Activated T-cell treated with anti-CD3 and anti-CD28 coated beads, Interleukin-2, amount 50 U/mL, for 1 hour (primary cell): Measurements from ENCODE around the gene ANKRD39.

ENCODE experiments used
- DNase-seq: peaks from one replicate; pipeline ENCODE4 v3.0.0-alpha.2; 2020

ANKRD39 gene

DNA sequence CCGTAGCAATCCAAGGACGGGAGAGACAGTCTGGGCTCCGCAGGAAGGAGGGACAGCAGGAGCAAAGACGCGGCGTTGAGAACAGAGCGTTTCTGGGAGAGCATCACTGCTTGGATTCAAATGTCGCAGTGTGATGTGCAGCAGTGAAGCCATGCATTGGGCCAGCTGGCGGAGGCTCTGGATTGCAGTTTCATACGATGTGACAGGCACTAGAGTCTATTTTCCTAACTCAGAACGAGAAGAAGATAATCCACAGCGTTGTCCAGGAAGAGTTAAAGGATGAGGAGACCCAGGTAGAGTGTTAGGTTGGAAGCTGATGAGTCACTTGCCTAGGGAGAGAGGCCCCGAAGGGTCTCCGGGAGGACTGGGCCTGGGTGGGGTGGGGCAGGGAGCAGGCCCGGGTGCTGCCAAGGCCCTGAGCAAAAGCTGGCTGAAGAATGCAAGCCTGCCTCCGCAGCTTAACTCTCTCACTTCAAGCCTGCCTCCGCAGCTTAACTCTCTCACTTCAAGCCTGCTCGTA lies 29.7 kb upstream of the ANKRD39 start:
- no peak for DNase-seq

- no peak for DNase-seq
These were observed 27.9 kb upstream of the ANKRD39 start for GRCh38 chr2:96885432-96886347.

GRCh38 chr2:96884299-96885094 lies 26.7 kb upstream of the ANKRD39 start:
- DNase-seq, result no peak

- no peak for DNase-seq
These were observed 25.5 kb upstream of the ANKRD39 start for GRCh38 chr2:96883306-96883705.

DNA sequence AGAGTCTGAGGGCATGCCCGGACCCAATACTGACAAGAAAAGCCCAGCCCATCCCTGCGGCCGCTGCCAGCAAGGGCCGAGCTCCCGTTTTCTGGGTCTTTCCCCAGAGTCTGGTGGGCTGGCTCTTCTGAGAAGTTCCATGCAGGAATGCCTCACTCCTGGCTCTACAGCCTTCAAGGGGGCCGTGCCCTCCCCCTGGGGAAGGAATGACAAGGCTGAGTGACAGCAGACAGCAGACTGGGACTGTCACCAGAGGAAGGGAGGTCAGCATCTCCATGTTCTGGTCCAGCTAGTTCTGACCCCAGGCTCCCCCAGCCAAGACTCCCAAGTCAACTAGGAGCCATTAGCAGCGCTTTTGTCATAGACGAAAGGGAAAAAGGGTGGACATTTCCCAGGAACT lies 25.1 kb upstream of the ANKRD39 start:
- no peak for DNase-seq

GRCh38 chr2:96882230-96882629 lies 24.4 kb upstream of the ANKRD39 start:
- DNase-seq, result no peak

GRCh38 chr2:96881349-96882195 lies 23.8 kb upstream of the ANKRD39 start:
- no peak for DNase-seq

GRCh38 chr2:96880891-96881273 lies 23.1 kb upstream of the ANKRD39 start:
- no peak for DNase-seq

GRCh38 chr2:96879545-96880040 lies 21.8 kb upstream of the ANKRD39 start:
- no peak for DNase-seq

DNA sequence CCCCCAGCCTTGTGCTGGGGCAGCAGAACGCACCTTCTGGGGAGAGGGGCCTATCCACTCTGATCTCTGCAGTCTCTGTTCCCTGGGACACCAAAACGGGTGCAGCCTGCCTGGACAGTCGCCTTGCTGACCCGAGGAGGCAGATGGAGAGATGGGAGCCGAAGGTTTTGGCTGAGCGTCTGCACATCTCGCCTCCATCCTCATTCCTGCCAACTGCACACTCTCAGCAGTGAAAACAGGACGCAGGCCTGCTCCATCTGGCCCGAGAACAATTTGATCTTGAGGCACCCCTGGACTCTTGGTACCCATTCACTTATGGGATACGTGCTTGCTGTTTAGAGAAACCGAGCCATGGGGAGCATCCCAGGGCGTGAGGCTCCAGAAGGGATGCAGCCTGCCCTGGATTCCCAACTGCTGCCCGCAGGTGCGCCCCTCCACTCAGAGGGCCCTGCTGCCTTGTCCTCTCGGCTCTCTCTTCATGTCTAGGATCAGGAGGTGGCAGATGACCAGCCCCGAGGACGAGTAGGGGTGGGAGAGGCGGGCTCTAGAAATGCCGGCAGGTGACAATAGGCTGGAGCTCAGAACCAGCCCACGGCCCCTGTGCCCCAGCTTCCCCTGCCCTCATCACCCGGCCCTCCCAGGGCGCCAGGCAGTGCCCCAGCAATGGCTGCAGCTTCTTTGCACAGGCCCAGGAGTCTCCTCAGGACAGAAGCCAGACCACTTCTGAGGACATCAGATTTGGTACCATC lies 21.2 kb upstream of the ANKRD39 start:
- no peak for DNase-seq

DNA sequence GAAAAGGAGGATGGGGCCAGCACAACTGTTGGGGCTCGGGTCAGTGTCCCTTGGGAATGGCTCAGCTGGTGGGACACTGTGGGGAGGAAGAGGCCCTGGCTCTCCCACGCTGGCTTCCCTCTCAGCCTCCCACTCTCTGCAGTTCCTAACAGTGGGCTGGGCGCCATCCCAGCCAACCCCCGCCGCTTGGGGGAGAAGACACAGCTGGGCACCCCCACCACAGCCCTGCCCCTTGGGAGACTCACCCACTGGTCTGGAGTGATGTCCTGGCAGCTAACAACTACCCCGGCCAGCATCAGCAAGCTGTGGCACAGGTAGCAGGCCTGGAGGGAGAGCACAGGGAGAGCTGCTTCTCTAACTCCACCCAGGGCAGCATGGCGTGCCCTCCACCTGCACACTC lies 20.4 kb upstream of the ANKRD39 start:
- no peak for DNase-seq

GRCh38 chr2:96877631-96878092 lies 19.8 kb upstream of the ANKRD39 start:
- no peak for DNase-seq

DNA sequence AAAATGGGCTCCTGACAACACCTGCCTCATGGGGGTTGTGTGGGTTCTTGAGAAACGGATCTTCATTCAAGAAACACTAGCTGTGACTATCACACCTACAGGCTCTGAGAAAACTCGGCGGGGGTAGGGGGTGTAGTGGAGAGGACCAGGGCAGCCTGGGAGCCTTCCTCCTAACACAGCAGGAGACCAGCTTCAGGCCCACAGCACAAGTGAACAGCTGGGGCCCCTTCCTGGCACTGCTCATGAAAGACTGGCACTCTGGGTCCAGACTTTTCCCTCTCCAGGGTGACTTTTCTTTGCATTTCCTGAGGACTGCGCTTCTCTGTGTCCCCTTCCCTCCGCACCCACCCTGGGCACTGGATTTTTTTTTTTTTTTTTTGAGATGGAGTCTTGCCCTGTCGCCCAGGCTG lies 19.2 kb upstream of the ANKRD39 start:
- DNase-seq, result no peak

DNA sequence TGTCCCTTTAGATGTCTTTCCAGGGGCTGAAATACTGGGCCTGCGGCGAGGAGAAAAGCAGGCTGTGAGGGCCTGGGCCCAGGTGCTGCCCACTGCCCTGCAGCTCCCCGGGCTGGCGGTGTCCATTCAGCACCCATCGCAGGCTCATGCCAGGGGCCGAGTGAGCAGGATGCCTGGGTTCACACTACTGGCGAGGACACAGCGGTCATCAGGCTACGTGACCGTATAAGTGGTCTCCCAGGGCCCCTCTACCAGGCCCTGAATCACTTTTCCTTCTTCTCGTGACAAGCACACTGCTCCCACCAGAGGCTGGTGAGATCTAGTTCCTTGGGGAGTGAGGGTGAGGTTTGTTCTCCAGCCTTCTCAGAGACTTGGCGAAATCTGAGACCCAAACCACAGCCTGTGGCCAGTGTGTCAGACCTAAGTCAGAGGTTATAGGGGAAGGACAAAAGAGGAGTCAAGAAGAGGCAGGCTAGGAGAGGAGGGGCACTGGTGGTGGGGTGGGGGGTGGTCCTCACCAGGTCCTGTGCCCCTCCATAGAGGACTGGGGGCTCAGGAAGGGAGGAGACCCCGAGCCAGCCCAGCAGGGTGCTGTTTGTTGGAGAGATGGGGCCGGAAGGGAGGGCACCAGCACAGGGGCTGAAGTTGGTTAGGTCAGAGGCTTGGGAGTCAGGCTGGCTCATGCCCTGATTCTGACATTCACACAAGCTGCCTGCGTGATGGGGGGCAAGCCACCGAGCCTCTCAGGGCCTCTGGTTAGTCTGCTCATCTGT lies 18.6 kb upstream of the ANKRD39 start:
- no peak for DNase-seq

- DNase-seq, result no peak
These were observed 17.9 kb upstream of the ANKRD39 start for GRCh38 chr2:96875498-96876268.

DNA sequence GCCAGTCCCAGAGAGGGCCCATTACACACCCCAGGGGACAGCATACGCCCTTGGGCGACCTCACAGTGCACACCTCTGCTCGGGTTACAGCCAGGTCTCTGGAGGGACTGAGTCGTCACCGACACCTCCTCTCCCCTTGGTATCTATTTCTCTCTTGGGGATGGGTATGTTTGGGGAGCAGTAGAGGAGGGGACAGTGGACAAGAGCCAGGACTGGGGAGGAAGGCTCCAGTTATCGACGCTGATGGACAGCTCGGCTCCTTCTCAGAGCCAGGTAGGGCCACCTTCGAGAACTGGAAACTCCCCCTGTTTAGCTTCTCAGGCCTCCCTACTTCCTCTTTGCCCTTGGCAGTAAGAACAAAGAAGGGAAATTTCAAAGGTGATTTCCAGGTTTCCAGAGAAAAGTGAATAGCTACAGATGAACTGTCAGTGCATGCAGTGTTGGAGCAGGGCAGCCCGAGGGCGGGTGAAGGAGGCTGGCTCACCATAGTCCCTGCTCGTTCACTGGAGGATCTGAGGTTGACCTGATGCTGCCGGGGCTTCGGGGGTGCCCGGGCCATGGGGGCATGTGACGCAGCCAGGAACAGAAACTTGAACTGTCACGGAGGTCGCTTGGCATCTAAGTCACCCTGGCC lies 16.5 kb upstream of the ANKRD39 start:
- no peak for DNase-seq

DNA sequence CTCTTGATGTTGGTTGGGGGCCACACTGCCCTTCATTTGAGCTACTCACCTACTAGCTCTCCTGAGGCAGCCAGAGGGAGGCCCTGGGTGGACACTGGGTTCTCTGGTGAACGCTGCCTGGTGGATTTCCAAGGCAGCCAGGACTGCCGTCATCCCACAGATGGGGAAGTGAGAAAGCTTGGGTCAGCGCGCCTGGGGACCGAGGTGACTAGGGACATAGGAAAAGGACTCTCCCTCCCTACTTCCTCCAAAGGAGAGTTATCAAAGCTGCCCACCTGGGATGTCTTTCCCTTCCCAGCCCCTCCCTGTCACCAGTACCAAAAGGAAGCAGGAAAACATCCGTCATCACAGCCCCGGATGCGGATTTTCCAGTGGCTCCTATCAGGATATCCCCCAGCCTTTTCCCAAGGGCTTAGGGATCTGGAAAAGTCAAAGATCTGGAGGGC lies 15.9 kb upstream of the ANKRD39 start:
- DNase-seq, result no peak

DNA sequence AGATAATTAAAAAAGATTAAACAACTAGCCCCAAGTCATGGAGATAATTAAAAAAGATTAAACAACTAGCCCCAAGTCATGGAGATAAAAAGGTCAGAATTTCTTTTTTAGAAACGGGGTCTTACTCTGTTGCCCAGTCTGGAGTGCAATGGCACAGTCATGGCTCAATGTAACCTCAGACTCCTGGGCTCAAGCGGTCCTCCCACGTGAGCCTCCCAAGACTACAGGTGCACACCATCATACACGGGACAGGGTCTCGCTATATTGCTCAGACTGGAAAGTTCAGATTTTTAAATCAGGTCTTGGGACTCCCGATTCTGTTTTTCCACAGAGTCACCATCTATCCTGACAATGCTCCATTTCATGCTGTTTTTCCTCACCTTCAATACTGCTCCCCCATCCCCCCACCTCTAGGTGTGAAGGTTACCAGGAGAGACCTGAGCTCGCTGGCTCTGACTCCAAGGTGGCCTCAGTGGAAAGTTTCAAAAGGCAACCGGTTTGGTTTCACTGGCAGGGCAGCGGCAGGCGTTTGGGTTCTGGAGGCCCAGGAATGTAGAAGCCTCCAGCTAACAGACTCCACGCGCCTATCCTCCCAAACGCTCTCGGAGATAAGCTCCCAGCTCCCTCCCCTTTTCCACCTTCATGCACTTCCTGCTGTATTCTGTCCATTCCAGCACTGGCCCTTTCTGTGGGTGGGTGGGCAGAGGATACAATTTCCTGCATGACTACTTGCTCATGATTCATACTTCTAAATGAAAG lies 15.0 kb upstream of the ANKRD39 start:
- no peak for DNase-seq
